HG03025 (cell line): Measurements from ENCODE around the gene SH3BP1.

Experiments
- ATAC-seq: cut with Tn5 transposase; IDR thresholded peaks from one replicate; pipeline ENCODE4 v1.9.1; 2021; ENCODE audit warnings: mild to moderate bottlenecking, moderate library complexity; ENCODE audit not compliant: unreplicated experiment, low FRiP score

Gene SH3BP1

GRCh38 chr22:37611207-37611606 lies 28.3 kb upstream of the SH3BP1 start:
- no peak for ATAC-seq

DNA sequence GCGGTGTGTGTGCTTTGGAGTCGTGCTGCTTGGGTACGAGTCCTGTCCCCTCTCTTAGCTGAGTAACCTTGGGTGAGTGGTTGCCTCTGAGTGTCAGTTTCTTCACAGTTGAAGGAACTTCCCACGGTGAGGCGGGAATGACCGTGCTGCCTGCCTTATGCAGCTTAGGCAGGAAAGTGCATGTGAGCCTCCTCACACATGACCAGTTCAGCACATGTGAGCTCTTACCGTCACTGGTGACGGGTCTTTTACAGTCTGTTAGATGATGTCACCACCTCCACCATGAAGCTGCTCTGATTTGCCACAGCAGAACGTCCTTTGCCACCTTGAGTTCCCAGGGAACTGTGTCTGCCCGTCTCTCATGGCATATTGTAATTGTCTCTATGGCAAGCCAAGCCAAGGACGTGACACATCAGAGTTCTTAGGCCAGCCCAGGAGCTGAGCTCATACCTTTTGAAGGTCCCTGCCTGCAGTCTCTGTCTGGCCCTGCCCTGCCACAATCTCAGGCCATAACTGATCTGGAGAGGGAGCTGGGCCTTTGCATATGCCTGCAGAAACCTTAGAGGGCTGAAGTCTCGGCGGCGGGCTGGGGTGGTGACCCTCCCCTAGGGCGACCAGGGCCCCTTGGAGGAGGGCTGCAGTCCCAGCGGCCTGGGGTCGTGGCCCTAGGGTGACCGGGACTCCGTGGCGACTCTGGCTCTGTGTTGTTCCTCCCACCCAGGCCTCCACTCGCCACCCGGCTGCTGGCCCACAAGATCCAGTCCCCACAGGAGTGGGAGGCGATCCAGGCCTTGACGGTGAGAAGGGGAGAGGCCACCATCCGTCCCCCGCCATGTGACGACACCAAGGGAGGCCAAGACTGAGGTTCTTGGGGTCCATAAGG lies 23.0 kb upstream of the SH3BP1 start:
- no peak for ATAC-seq

DNA sequence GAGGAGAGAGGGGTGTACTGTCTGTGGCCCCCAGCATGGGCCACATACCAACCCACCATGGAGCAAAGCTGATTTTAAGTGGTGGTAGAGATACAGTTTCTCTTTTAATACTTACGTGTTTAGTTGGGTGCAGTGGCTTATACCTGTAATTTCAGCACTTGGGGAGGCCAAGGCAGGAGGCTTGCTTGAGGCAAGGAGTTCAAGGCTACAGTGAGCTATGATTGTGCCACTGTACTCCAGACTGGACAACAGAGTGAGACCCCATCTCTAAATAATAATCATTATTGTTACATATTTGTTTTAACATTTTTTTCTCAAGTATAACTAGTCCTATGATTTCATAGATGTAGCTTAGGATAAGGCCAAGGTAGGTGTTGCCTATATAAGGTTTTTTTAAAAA lies 22.0 kb upstream of the SH3BP1 start:
- no peak for ATAC-seq

- no peak for ATAC-seq
Measured at GRCh38 chr22:37618072-37618656, 21.3 kb upstream of the SH3BP1 start.

- no peak for ATAC-seq
Measured at GRCh38 chr22:37618674-37619073, 20.8 kb upstream of the SH3BP1 start.

GRCh38 chr22:37619991-37620390 lies 19.5 kb upstream of the SH3BP1 start:
- no peak for ATAC-seq

- ATAC-seq: no peak
Measured at GRCh38 chr22:37621352-37621860, 18.1 kb upstream of the SH3BP1 start.

- ATAC-seq: no peak
Measured at GRCh38 chr22:37623075-37624016, 16.1 kb upstream of the SH3BP1 start.

DNA sequence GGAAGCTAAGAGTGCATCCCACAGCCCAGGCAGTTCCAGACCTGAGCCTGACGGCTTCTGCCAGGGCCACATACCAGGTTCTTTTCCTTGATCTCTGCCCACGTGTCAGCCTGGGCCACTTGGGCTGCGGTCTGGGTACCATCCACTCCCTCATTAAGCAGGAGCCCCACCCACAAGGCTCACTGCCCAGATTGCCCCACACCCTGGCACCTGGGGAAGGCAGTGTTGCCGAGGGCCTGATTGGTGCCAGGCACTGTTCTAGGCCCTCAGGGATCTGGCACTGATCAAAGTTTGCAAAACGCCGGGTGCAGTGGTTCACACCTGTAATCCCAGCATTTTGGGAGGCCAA lies 15.5 kb upstream of the SH3BP1 start:
- no peak for ATAC-seq

DNA sequence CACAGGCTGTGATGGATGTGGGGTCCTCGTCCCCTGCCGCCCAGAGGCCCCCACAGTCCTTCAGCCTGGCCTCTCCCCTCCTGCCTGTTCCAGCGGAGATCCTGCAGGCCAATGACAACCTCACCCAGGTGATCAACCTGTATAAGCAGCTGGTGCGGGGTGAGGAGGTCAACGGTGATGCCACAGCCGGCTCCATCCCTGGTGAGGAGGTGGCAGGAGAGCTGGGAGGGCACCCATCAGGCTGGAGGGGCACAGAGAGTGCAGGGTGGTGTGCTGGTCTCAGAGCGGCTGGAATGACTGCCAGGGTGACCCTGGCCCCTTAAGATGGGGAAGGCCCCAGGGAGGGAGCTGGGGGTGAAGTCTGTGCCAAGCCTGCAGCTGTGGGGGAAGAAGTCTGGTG lies 14.6 kb upstream of the SH3BP1 start:
- no peak for ATAC-seq

DNA sequence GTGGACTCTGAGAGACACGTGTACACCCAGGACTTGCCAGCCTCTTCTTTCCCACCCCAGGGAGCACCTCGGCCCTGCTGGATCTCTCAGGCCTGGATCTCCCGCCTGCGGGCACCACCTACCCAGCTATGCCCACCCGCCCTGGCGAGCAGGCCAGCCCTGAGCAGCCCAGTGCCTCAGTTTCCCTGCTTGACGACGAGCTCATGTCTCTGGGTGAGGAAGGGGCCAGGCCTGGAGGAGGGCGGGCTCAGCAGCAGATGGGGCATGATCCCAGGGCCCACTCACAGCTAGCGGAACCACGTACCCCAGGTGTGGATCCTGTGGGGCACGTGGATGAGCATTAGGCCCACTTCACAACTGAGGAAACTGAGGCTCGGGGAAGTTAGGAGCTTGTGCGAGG lies 13.7 kb upstream of the SH3BP1 start:
- no peak for ATAC-seq

- no peak for ATAC-seq
Measured at GRCh38 chr22:37626144-37626543, 13.3 kb upstream of the SH3BP1 start.

GRCh38 chr22:37626556-37627075 lies 12.9 kb upstream of the SH3BP1 start:
- no peak for ATAC-seq

GRCh38 chr22:37627121-37627520 lies 12.3 kb upstream of the SH3BP1 start:
- ATAC-seq: no peak

DNA sequence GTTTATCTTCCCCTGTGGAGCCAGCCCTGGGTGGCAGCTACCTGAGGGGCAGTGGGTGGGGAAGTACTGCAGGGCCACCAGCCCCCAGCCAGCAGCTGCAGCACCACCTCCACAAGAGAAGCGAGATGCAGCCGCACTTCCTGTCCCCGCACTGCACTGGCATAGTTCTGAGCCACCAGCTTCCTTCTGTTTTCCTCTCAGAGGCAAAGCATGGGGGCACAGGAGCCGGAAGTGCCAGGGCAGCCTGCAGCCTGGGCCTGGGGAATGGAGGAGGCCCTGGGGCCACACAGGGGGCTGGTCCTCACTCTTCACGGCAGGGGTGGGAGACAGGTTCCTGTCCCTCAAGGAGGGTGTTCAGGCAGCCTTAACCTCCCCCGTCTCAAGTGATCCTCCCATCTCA lies 11.9 kb upstream of the SH3BP1 start:
- no peak for ATAC-seq

GRCh38 chr22:37628830-37629229 lies 10.6 kb upstream of the SH3BP1 start:
- no peak for ATAC-seq

DNA sequence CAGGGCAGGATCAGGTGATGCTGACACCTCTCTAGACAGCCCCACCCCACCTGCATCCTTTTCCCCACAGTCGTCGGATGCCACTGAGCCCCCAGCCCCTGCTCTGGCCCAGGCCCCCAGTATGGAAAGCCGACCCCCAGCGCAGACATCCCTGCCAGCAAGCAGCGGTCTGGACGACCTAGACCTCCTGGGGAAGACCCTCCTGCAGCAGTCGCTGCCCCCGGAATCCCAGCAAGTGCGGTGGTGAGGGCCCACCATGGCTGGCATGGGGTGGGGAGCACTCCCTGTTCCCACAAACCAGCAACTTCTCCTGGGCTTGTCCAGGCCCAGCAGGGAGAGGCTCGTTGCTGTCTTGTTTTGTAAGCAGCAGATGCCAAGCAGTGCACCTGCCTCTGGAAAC lies 9.5 kb upstream of the SH3BP1 start:
- ATAC-seq: no peak

- no peak for ATAC-seq
Measured at GRCh38 chr22:37630839-37631435, 8.5 kb upstream of the SH3BP1 start.

GRCh38 chr22:37631448-37632173 lies 7.9 kb upstream of the SH3BP1 start:
- no peak for ATAC-seq
